ENCODE measurements around the gene HIF1AN. TPM values are rescaled to one million over a fixed set of nuclear protein-coding genes. Genes with fewer than 3 reads are reported as not detected.

HIF1AN gene
- total RNA-seq, 2 donors from 2014 or later = 8.5 to 11.3 TPM

DNA sequence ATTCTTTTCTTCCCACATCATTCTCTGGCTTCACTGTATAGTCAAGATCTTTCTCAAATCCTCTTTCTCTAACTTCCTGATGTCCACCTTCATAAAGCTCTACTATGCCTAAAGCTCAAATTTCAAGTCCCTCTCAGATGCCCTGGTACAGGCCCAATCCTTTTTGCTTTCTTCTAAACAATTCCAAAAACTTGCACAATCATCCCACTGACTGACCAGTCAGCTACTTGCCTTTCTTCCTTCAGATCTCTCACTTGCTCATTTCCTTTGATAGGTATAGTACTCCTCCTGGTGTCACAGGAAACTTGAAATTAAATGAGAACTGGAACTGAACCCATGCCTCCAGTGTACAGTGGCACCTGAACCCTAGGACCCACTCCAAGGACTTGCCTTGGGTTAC is 34.3 kb upstream of the HIF1AN start:
- TF ChIP-seq, protein P1, sequence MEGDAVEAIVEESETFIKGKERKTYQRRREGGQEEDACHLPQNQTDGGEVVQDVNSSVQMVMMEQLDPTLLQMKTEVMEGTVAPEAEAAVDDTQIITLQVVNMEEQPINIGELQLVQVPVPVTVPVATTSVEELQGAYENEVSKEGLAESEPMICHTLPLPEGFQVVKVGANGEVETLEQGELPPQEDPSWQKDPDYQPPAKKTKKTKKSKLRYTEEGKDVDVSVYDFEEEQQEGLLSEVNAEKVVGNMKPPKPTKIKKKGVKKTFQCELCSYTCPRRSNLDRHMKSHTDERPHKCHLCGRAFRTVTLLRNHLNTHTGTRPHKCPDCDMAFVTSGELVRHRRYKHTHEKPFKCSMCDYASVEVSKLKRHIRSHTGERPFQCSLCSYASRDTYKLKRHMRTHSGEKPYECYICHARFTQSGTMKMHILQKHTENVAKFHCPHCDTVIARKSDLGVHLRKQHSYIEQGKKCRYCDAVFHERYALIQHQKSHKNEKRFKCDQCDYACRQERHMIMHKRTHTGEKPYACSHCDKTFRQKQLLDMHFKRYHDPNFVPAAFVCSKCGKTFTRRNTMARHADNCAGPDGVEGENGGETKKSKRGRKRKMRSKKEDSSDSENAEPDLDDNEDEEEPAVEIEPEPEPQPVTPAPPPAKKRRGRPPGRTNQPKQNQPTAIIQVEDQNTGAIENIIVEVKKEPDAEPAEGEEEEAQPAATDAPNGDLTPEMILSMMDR (IDR thresholded peaks at IDR 0.05) = no peak
- Histone ChIP-seq H3K27ac (no peak overlapping the region), H3K4me3 (no peak overlapping the region), H3K9me3 (no peaks in the 10 kb centered on the region), H3K36me3 (peaks cover 52% of the 10 kb centered on the region), H3K4me1 (no peaks in the 10 kb centered on the region), H3K27me3 (no peaks in the 10 kb centered on the region)
- DNase-seq (ENCODE audit: low spot score) = no peak

DNA sequence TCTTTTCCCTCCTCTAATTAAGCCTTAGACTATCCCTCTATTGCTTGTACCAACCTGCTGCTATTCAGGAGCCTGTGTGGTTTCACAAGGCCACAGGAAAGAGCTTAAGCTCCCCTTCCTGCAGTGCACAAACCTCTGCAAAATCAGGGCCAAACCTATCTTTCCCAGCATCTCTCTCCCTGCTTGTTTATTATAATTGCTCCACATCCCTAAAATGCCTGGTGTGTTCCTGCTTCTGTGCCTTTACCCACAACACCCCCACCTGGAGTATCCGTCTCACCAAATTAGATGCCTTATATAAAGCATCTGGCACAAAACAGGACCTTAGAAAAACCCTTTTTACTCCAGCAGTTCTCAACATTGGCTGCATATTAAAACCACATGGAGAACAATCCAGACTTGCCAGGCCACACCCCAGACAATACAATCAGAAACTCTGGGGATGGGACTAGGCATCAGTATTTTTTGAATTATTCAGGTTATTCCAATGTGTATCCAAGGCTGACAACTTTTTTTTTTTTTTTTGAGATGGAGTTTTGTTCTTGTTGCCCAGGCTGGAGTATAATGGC is 32.7 kb upstream of the HIF1AN start:
- H3K4me1 ChIP-seq = no peaks in the 10 kb centered on the region
- no peak overlapping the region for H3K27ac ChIP-seq
- TF ChIP-seq, protein P1 (IDR thresholded peaks at IDR 0.05) = no peak
- H3K27me3 ChIP-seq = no peaks in the 10 kb centered on the region
- no peaks in the 10 kb centered on the region for H3K9me3 ChIP-seq
- H3K4me3 ChIP-seq = no peak overlapping the region
- DNase-seq (ENCODE audit: low spot score) = no peak
- peaks cover 46% of the 10 kb centered on the region for H3K36me3 ChIP-seq

GRCh38 chr10:100504096-100504495 is 31.6 kb upstream of the HIF1AN start:
- DNase-seq (ENCODE audit: low spot score) = no peak
- Histone ChIP-seq H3K36me3 (peaks cover 43% of the 10 kb centered on the region), H3K27ac (no peak overlapping the region), H3K4me3 (no peak overlapping the region), H3K4me1 (no peaks in the 10 kb centered on the region), H3K9me3 (no peaks in the 10 kb centered on the region), H3K27me3 (no peaks in the 10 kb centered on the region)
- TF ChIP-seq, protein P1 (IDR thresholded peaks at IDR 0.05) = no peak

GRCh38 chr10:100505164-100505563 is 30.6 kb upstream of the HIF1AN start:
- Histone ChIP-seq H3K27ac (no peak overlapping the region), H3K9me3 (no peaks in the 10 kb centered on the region), H3K4me3 (no peak overlapping the region), H3K27me3 (no peaks in the 10 kb centered on the region), H3K4me1 (no peaks in the 10 kb centered on the region), H3K36me3 (peaks cover 45% of the 10 kb centered on the region)
- DNase-seq (ENCODE audit: low spot score) = no peak
- TF ChIP-seq, protein P1 (IDR thresholded peaks at IDR 0.05) = no peak

DNA sequence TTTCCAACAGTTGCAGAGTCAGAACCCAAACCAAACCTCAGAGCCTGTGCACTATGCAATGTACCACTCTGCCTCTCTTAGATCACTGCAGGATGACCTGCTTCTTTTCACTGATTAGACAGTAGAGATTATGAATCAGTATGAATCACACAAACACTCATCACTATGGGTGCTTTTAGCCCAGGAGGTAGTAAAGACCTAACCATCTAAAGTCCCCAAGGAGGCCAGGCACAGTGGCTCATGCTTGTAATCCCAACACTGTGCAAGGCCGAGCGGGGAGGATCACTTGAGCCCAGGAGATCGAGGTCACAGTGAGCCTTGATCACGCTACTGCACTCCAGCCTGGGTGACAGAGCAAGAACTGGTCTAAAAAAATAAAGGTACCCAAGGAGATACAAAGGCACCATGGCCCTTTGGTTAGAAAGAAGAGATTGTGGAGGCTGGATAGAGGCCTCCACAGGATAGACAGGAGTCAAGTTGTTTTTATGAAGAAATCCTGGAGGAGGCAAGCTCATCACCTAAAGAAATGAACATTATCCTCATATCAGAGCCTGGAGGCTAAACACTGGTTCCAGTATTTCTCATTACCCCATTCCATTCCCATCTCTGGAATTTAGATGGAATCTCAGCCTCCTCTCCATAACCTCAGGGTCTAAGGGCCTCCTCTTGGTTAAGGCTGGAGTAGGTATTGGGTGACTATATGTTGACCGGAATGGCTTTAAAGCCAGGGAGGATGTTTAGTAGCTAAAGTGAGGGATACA is 29.0 kb upstream of the HIF1AN start:
- Histone ChIP-seq H3K9me3 (no peaks in the 10 kb centered on the region), H3K4me1 (no peaks in the 10 kb centered on the region), H3K4me3 (no peak overlapping the region), H3K27me3 (no peaks in the 10 kb centered on the region), H3K27ac (no peak overlapping the region), H3K36me3 (peaks cover 41% of the 10 kb centered on the region)
- TF ChIP-seq, protein P1 (IDR thresholded peaks at IDR 0.05) = no peak
- DNase-seq (ENCODE audit: low spot score) = no peak

All from right atrium auricular region (tissue), 2 donors.